DMS53 treated with DMSO at 0.1 percent for 48 hours (cell line): Measurements from ENCODE around the gene WASF2.
"Not testable (repeated sequence)": the region's sequence is repeated elsewhere in the genome, so short reads cannot be mapped to it uniquely, and the experiment has no call there.

Source experiments
- DNase-seq: peaks from one replicate; lab custom pipeline; 2025; ENCODE audit not compliant: unreplicated experiment; lab: John Stamatoyannopoulos, UW

Gene WASF2

DNA sequence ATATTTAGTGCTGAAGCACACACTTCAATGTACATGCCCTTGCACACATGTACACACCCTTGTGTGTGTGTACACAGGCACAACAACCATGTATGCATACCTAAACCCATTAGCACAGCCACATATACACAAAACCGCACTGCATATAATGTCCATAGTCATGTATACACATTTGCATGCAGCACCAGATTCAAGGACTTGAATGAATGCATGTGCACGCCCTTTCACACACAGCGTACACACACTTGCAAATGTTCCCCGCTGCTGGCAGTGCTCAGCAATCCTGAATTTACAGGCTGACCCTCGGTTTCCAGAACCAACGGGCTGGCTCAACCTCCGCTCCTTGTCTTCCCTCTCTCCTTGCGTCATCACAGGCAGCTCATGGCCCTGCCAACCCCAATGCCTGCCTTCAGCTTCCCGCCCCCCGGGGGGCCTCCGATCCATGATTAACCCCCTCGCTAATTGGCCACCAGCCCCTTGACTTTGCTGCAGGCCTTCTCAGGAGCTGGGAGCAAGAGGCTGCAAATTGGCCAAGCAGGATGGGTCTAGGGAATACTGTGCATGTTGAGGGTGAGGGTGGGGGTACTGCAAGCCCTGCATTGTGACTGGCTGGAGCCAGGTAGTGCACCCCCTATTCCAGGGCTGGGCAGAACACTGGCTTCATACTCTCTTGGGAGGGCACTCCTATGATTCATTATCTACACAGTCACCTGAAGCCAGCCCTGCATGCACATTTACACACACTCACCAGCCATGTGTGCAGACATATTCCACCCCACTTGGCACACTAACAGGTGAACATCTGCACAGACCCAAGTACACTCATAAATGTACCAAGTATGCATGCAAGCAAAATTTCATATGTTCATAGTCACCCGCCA, 89.6 kb downstream of the WASF2 start:
- no peak for DNase-seq

DNA sequence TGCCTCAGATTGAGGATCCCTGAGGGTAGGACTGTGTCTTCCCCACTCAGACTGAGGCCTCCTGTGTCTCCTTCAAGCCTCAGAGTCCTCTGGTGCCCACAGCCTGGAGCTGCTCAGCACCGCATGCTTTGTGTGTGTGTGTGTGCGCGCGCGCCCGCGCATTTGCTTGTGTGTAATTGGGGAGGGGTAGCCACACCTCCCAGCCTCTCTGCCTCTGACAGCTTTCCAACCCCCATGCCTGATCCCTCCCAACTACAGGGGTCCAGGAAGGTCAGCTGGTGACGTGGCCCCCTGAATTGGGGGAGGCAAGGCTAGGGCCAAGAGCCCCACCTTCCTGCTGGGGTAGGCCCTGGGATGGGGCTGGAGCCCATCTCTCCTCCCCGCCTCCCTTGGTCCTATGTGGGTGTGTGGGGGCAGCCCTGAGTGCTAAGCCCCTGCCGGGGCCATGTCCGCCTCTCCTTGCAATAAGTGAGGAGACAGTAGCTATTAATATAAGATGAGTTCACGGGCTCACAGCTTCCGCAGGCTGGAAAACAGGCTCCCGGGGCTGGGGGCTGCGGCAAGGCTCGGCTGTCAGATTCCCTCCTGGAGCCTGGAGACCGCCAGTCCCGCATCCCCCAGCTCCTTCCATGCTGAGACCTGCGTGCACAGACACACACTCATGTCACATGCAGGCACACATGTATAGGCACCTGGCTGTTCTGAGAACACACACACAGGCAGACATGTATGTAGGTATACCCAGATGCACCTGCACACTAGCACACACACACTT, 90.5 kb downstream of the WASF2 start:
- DNase-seq = no peak

DNA sequence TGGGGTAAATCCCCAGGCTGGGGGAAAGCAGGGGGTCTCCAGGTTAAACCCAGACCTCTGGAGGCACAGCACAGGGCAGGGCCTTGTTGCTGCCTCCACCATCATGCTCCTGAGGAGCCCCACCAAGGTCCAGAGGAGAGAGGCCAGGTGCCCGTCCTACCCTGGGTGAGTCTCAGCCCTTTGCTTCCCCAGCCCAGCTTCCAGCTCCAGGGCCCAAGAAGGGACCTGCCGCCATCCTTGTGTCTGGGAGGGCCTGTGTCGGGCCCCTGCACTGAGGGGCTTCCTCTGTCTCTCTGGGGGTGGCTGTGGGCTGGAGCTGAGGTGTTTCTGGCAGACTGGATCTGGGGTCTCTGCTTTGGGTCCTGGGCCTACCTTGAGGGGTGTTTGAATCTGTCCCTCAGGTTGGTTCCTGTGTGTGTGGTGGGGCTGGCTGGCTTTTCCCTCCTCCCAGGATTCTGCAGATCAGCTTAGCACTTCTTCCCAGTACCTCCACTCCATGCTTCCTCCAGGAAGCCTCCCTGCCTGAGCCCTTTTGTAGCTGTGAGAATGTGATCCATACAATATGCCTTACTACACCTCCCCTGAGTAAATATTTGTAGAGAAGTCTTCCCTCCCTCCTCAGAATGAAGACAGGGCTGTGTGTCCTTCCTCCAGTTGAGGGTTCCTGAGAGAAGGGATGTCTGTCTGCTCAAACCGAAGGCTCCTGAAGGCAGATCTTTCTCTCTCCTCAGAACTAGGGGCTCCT, 91.4 kb downstream of the WASF2 start:
- no peak for DNase-seq

DNA sequence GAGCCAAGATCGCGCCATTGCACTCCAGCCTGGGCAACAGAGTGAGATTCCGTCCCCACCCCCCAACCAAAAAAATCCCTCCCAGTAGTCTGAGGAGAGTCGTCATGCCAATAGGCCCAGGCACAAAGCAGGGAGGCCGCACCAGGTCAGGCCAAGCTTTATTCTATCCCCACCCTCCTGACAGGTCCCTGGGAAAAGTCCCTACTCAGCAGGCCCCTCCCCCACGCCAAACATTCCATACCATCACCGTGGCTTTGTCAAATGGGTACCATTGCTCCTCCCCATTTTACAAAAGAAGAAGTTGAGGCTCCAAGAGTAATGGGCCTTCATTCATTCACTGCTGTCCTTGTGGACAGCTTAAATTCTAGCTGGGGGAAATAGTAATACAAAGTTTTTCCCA, 92.2 kb downstream of the WASF2 start:
- DNase-seq = no peak

DNA sequence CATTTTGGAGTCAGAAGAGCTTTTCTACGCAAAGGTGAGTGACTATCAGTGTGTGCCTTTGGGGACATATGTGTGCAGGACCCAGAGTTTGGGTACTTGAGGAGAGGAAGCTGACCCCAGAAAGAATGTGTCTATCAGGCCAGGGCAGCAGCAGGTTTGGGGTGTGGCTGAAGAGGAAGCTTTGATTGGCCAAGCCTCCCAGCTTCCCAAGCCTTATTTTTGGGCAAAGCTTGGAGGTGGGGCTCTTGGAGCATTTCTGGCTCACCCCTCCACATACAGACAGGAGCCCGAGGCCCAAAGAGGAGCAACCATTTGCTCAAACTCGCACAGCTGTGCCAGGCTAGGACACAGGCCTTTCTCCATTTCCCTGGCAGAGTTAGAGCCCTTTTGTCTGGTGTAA, 92.9 kb downstream of the WASF2 start:
- DNase-seq = no peak

DNA sequence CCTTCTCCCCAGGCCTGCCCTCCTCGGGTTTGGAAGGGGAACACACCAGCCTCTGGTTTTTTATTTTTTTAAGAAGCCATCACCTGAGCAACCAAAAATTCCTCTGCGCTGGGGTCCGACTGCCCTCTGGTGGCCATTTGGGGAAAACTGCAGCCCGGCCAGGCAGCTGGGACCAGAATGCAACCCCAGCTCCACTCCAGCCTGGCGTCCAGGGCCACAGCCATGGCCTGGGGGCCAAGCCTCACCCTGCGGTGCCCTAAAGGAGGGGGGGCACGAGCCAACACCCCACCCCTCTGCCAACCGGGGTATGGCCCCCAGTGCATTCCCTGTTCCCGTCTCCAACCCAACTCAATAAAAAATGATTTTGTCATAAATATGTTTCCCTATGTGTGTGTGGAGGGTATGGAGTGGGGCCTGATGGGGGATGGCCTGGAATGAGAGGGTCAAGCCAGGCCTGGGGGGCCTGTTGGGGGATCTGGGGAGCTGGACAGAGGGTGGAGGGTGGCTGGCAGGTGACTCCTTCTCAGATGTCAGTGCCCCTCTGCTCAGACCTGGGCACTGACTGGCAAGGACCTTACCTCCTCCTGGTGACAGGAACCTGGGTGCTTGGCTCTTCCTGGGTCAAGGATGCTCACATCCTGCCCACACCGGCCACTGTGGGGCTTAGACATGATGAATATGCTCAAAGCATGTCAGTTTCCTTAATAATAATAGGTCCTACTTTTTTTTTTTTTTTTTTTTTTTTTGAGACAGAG, 94.3 kb downstream of the WASF2 start:
- peak; percentile 55 for DNase-seq

DNA sequence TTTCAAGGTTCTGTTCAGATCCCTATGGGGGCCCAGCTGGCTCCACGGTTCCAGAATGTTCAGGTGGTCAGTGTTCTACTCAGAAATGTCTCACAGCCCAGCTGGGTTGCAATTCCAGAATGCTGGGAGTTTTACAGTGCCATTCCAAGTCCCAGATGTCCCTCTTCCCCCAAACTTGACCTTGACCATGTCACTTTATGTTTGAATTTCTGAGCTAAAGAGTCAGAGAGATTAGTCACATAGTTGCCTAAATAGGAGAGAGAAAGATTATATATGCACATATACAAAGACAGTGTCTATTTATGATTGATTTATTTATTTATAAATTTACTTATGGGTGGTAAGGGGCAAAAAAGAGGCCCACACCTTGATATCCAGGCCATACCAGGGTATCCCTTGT, 95.0 kb downstream of the WASF2 start:
- no peak for DNase-seq

DNA sequence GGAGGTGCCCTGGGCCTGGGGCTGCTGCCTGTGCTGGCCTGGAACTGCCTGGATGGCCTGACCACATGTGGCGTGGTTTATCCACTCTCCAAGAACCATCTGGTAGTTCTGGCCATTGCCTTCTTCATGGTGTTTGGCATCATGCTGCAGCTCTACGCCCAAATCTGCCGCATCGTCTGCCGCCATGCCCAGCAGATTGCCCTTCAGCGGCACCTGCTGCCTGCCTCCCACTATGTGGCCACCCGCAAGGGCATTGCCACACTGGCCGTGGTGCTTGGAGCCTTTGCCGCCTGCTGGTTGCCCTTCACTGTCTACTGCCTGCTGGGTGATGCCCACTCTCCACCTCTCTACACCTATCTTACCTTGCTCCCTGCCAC, 95.7 kb downstream of the WASF2 start:
- DNase-seq = no peak

DNA sequence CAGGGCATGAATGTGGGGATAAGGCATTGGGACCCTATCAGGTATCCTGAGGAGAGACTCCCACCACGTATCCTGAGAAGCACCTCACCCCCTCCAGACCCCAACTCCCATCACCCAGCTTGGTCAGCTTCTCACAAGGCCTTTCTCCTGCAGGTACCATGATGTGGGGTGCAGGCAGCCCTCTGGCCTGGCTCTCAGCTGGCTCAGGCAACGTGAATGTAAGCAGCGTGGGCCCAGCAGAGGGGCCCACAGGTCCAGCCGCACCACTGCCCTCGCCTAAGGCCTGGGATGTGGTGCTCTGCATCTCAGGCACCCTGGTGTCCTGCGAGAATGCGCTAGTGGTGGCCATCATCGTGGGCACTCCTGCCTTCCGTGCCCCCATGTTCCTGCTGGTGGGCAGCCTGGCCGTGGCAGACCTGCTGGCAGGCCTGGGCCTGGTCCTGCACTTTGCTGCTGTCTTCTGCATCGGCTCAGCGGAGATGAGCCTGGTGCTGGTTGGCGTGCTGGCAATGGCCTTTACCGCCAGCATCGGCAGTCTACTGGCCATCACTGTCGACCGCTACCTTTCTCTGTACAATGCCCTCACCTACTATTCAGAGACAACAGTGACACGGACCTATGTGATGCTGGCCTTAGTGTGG, 96.2 kb downstream of the WASF2 start:
- DNase-seq = no peak

DNA sequence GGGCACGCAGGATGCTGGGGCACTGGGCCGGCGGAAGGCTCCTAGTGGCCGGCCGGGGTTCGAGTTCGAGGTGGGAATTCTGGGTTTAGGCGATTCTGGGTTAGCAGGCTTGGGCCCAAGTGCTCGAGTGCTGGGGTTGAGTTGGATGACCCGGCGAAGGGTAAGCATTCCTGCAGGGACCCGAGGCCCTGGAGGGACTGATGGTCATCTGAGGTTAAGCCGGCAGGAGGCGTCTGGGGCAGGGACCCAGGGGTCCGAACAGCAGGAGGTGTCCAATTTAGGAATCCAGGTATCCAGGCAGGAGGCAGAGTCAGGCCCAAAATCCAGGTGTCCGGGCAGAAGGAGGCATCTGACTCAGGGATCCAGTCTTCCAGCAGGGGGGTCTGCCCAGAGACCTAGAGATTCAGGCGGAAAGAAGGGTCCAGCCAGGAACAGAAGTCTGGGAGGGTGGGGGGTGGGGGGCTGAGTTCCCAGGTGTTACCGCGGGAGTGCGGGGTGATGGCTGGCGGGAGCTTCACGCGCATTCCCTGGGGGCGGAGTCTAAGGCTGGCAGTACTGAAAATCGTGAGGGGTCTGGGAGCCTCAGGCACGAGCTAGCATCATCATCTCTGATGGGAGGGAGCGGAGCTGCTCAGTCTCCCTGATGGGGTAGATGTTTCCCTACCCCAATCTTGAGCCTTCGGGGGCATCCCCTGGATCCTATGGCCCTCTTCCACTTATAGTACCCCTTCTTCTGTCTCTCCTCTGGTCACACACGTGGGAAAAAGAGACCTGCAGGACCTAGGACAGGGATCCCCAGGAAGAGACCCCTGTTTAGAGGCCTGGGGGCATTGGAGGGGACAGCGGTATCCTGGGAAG, 97.0 kb downstream of the WASF2 start:
- DNase-seq = no peak

DNA sequence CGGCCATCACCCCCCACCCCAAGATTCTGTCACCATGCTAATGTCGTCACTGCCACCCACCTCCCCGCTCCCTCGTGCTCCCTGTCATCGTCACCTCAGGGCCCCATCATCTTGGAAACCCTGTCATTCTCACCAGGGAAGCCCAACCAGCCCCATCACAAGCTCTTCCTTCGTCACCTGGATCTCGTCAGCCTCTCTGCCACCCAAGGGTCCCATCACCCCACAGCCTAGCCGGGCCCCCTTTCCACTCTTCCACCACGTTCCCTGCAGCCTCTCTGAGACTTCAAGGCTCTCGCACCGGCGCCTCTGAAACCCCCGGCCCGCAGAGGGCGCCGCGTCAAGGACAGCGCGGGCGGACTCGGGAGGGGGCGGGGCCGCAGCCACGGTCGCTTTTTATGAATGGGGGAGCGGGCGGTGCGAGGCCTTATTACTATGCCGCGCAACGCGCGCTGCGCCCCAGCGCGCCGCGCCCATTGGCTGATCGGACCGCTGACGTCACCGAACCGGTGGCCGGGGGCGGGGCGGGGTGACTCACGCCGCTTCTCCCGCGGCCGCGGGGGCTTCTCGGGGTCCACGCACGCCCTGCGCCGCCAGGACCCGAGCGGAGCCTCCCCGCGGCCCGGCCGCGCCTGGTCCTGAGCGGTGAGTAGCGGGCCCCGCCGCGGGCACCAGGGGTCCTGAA, 97.7 kb downstream of the WASF2 start, which contains the start of gene GPR3:
TSS of gene GPR3 (plus strand) at position 527 of the 682 bp plus-strand sequence. CDS start 1,177 bp downstream, outside the sequence.
- peak; percentile 84 for DNase-seq

DNA sequence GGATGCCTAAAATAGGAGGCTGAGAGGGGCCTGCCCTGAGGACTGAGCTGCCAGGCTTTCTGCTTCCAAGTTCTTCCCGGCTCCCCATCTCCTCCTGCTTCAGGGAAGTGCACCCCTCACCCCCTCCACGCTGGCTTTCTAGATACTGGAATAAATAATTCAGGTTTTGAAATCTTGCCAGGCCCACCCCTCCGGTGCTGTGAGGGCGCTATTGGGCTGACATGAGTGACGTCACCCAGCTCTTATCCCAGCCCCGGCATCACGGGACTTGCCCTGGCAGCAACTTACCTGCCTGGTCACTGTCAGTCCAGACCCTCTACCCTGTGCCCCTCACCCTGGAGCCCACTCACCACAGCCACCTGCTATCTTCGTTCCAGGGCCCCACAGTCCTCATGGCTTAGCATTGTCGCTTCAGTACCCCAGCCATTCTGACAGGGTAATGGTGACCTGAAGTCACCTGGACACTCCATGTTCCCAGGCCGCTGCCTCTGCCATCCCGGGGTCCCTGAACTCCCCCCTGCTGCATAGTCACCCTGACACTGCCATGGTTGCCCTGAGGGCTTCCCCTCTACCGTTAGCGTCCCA, 98.4 kb downstream of the WASF2 start:
- no peak for DNase-seq

DNA sequence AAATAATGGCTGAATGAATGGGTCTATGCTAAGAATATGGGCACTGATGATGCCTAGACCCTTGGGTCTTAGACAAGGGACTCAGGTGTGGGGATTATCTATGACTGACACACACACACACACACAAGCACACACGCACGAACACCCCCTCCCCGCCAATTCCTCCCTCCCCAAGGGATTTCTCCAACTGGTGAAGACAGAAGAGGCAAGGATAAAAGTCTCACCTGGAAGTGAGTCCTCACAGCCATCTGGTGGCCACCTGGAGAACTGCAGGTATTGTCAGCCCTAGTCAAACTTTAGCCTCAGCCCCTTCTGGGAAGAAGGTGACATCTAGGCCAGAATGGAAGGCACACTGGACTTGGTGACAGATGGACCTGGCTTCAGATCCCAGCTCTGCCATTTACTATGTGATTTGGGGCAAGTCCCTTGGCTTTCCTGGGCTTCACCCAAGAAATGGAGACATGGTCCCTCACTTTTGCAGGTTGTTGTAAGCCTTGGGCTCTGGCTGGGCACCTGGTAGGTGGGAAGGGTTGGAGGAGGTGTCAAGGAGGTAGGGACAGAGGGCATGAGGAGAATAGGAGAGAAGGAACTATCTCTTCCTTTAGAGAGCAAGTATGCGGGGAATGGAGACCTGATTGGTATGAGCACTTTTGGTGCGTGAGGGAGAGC, 101.5 kb downstream of the WASF2 start:
- DNase-seq = peak; percentile 61

DNA sequence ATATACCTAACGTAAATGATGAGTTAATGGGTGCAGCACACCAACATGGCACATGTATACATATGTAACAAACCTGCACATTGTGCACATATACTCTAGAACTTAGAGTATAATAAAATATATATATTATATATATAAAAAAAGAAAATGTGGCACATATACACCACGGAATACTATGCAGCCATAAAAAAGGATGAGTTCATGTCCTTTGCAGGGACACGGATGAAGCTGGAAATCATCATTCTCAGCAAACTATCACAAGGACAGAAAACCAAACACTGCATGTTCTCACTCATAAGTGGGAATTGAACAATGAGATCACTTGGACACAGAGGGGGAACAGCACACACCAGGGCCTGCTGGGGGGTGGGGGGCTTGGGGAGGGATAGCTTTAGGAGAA, 105.2 kb downstream of the WASF2 start:
- not testable (repeated sequence) for DNase-seq

DNA sequence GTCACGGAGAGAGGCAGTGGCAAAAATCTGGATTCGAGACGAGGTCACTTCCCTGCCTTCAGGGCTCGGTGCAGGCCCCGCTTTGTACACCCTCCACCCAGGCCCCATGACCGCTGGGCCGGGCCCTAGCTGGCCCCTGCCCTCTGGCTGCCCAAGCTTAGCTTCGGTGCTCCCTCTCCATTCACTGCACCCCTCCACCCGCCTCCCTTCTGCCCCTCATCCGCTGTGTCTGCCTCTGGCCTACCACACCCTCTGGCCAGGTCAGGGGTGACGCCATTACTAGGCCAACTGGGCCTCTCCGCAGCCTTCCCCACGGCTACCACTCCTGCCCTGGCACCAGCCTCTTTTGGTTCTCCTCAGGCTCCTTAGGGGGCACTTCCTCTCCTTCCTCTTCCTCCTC, 106.3 kb downstream of the WASF2 start:
- no peak for DNase-seq

DNA sequence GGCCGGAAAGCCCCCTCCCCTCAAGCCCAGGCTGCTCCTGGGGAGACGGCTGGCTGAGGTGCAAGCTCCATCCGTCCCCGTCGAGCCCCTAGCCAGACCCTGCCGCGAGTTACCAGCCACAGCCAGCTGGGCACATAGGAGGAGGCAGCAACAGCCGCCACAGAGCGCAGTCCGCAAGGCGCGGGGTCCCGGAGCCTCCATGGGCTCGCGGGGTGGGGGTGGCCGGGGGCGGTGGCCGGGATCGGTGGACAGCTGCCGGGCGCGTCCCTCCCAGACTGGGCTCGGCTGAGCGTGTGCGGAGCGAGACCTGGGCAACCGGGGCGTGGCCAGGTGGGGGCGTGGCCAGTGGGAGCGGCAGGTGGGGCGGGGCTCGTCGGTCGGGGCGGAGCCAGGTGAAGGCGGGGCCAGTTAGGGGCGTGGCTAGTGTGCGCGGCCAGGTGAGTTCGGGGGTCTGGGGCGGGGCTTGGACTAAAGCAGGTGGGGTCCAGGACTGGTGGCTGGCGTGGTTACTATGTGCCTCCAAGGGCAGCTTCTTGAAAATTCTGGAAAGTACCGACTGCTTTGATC, 106.8 kb downstream of the WASF2 start, which contains the start of gene CD164L2:
TSS of gene CD164L2 (minus strand) at position 295 of the 567 bp plus-strand sequence. CDS start at position 201, 94 bp downstream.
- no peak for DNase-seq

DNA sequence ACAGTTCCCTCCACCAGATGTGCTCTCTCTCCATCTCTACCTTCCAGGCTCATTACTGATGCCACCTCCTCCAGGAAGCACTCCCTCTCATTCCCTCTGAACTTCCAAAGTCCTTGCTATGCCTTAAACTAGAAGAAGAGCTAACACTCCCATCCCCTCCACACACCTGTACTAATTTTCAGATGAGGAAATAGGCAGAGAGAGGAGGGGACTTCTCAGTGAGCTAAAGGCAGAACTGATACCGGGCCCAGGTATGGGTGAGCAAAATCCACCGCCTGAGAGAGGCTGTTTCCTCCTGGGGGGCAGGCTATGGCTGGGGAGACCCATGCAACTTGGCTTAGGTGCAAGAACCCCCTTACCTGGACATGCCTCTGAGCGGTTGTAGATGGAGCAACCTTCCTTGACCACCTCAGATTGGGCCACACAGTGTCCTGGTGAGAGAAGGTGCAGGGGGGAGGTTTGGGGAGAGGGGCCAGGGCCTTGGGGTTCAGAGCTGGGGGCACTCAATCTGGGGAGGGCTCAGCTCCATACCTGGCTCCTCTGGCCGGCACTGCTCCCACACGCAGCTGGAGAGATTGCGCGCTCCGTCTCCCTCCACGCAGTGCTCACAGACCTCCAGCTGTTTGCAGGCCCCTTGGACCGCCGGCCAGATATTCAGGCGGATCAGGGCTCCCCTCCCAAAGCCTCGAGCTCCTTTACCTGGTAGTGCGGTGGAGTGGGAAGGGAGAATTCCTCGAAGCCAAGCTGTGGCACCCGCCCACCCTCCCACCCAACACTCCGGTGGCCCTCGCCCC, 107.8 kb downstream of the WASF2 start:
- no peak for DNase-seq
